ENCODE results near the gene FUS.
"Not testable (repeated sequence)": the region's sequence is repeated elsewhere in the genome, so short reads cannot be mapped to it uniquely, and the experiment has no call there.

Gene FUS

GRCh38 chr16:31186930-31187807, 7.2 kb downstream of the FUS start:
- no peak for DNase-seq (ENCODE audit: low spot score)

- DNase-seq (ENCODE audit: low spot score) = no peak
Observed at GRCh38 chr16:31187808-31188189, 7.9 kb downstream of the FUS start.

DNA sequence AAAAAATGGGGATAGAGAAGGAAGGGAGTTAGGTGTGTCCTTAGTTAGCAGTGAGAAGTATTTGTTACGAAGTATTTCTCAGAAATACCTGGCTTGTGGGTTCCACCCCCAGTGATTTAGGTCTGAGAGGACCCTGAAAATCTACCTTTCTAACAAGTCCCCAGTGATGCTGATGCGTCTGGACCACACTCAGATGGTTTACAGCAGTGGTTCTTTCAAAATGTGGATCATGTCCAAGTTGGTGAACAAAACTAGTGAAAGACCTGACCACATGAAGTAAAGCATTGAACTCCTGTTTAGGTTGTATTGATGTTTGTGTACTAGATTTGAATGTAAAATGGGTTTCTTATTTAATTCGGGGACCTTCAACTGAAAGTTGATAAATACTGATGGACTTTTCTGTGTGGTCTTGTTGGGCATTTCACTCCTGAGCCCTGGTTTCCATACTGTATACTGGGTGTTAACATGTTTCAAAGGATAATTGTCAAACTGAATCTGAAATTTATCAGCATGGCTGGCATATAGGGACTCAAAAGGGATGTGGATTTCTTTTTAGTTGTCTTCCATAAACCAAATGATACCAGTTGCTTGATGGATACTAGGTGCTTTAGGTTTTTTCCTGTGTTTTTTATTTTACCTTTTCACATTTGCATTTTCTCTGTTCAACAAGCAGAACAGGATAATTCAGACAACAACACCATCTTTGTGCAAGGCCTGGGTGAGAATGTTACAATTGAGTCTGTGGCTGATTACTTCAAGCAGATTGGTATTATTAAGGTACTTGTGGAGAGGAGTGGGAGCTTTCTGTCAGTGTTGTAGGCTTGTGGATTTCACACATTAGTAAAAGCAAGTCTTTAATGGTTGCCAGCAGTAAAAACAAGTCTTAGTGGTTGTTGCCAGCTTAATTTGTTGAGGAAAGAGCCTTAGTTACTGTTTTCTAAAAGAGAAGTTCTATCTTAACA, 8.8 kb downstream of the FUS start:
- no peak for DNase-seq (ENCODE audit: low spot score)

DNA sequence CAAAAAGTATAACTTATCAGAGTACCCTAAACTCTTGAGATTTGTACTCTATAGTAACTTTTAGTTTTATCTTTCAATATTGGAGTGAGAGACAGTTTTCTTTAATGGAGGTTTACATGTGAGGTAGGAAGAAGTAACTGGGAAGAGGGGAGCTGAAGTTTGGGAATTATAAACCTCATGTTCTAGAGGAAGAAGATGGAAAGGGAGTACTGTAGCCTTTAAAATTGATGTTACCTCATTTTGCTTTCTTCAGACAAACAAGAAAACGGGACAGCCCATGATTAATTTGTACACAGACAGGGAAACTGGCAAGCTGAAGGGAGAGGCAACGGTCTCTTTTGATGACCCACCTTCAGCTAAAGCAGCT, 9.5 kb downstream of the FUS start:
- DNase-seq (ENCODE audit: low spot score) = no peak

GRCh38 chr16:31190061-31190460, 10.1 kb downstream of the FUS start:
- no peak for DNase-seq (ENCODE audit: low spot score)

DNA sequence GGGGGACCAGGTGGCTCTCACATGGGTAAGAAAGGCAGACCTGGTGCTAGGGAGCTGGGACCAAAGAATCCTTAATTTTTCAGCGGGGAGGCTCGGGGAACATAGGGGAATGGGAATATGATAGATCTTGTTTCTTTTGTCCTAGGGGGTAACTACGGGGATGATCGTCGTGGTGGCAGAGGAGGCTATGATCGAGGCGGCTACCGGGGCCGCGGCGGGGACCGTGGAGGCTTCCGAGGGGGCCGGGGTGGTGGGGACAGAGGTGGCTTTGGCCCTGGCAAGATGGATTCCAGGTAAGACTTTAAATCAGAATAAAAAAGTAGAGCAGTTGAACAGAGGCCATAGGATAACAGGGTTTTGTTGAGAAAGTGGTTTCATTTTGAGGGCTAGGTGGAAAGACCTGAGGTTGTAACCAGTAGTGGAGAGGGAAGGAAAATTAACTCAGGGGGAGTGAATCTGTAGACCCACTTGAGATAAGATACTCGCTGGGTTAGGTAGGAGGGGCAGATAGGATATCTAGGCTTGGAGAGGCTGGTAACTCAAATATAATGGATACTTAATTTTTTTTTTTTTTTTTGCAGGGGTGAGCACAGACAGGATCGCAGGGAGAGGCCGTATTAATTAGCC, 11.0 kb downstream of the FUS start:
- no peak for DNase-seq (ENCODE audit: low spot score)

- no peak for DNase-seq (ENCODE audit: low spot score)
Observed at GRCh38 chr16:31191697-31192428, 11.9 kb downstream of the FUS start.

DNA sequence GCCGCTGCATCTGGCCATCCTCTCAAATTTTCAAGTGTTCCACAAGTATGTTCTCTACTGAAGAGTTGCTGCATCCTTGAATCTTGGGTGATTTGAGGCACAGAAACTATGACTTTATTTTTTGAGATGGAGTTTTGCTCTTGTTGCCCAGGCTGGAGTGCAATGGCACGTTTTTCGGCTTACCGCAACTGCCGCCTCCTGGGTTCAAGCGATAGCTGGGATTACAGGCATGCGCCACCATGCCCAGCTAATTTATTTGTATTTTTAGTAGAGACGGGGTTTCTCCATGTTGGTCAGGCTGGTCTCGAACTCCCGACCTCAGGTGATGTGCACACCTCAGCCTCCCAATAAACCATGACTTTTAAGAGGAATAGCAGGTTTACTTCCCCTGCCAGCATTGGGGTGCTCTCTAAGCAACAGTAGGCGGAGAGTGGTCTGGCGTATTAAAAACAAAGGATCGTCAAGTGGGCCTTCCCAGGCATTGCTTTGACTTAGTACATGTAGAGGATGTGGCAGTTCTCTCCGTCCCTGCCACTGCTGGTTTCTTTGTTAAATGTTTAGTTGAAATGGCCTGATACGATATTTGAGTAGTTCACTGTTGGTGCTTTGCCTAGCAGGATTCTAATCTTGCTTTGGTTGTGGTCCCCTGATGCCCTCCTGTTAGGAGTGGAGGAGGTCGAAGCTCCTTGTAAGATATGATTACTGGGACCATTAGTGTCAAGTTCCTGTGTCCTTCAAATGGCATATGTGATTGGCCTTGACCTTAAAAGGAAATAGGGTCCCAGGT, 13.1 kb downstream of the FUS start:
- DNase-seq (ENCODE audit: low spot score) = no peak

- DNase-seq (ENCODE audit: low spot score) = no peak
Observed at GRCh38 chr16:31193874-31194273, 13.9 kb downstream of the FUS start.

GRCh38 chr16:31194898-31195297, 15.0 kb downstream of the FUS start:
- no peak for DNase-seq (ENCODE audit: low spot score)

- not testable (repeated sequence) for DNase-seq (ENCODE audit: low spot score)
Observed at GRCh38 chr16:31195861-31196260, 15.9 kb downstream of the FUS start.

GRCh38 chr16:31196324-31197088, 16.6 kb downstream of the FUS start:
- no peak for DNase-seq (ENCODE audit: low spot score)

GRCh38 chr16:31198207-31198882, 18.4 kb downstream of the FUS start:
- no peak for DNase-seq (ENCODE audit: low spot score)

GRCh38 chr16:31199430-31200041, 19.6 kb downstream of the FUS start:
- no peak for DNase-seq (ENCODE audit: low spot score)

DNA sequence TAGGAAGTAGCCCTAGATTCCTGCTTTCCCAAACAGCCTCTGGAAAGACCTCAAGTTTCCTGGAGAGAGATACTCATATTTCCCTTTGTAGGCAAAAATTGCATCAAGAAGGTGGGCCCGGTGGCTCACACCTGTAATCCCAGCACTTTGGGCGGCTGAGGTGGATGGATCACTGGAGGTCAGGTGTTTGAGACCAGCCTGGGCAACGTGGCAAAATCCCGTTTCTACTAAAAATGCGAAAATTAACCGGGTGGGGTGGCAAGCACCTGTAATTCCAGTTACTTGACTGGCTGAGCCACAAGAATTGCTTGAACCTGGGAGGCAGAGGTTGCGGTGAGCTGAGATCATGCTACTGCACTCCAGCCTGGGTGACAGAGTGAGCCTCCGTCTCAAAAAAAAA, 20.2 kb downstream of the FUS start:
- not testable (repeated sequence) for DNase-seq (ENCODE audit: low spot score)

- no peak for DNase-seq (ENCODE audit: low spot score)
Observed at GRCh38 chr16:31200821-31201568, 21.1 kb downstream of the FUS start.

GRCh38 chr16:31201582-31202413, 21.9 kb downstream of the FUS start:
- DNase-seq (ENCODE audit: low spot score) = no peak
